Measurements from ENCODE around the gene DUSP28. TPM values are rescaled to one million over a fixed set of nuclear protein-coding genes. Genes with fewer than 3 reads are reported as not detected.

DUSP28 gene
- total and polyA plus RNA-seq, 2 of the 8 experiments (the other 6 are each of a cell fraction or from before 2014, with no cell fraction given) = 2.1 to 2.3 TPM

DNA sequence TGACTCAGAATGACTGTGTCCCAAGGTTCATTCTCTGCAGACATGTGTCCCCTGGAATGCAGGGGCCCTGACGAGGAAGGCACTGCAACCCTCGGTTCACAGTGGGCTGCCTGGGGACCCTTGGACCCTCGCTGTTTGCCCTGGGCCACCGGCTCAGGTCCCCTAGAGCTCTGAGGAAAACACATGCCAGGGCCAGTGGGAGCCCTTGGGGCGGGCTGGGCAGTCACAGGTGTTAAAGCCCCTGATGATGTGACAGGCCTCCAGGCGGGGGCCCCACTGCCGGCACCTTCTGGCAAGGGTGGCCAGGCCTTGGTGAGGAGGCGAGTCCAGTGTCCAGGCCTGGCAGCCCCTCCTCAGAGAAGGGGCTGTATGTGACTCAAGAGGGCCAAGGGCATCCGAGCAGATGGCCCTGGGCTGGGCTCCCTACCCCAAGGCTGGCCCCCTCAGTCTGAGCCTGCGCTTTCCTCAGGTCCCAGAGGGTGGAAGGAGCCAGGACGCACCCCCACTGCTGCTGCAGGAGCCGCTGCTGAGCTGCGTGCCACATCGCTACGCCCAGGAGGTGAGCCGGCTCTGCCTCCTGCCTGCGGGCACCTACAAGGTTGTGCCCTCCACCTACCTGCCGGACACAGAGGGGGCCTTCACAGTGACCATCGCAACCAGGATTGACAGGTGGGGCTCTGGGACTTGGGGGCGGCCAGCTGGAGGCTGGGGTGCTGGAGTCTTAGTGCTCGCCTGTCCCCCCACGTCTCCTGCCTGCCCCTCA lies 37.4 kb downstream of the DUSP28 start (continued):
- TF ChIP-seq, protein P1, sequence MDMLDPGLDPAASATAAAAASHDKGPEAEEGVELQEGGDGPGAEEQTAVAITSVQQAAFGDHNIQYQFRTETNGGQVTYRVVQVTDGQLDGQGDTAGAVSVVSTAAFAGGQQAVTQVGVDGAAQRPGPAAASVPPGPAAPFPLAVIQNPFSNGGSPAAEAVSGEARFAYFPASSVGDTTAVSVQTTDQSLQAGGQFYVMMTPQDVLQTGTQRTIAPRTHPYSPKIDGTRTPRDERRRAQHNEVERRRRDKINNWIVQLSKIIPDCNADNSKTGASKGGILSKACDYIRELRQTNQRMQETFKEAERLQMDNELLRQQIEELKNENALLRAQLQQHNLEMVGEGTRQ (IDR thresholded peaks at IDR 0.05; ENCODE audit: low read length) = no peak
- TF ChIP-seq JUN (IDR thresholded peaks at IDR 0.05; ENCODE audit: low read depth, low read length) = no peak

Data from H1 (cell line).